Measurements from ENCODE around the gene INPP5D. TPM values are rescaled to one million over a fixed set of nuclear protein-coding genes. Genes with fewer than 3 reads are reported as not detected.

The INPP5D gene
- total and polyA plus RNA-seq, 4 experiments from 2014 or later = 29.6 to 127 (median 121) TPM

GRCh38 chr2:233131936-233132720 is 72.0 kb downstream of the INPP5D start:
- Histone ChIP-seq H3K4me1 (ENCODE audit: insufficient read depth, low read length) (peaks cover 12% of the 10 kb centered on the region), H3K27ac (ENCODE audit: low read depth, low read length) (no peak overlapping the region), H3K36me3 (ENCODE audit: insufficient read depth, low read length) (peaks cover 62% of the 10 kb centered on the region), H3K9me3 (ENCODE audit: control insufficient read depth in 1 of 2, low read length in 2 of 2) (no peaks in the 10 kb centered on the region), H3K4me3 (ENCODE audit: low read length in 2 of 2) (no peak overlapping the region), H3K27me3 (ENCODE audit: insufficient read depth, low read length) (no peaks in the 10 kb centered on the region)
- intact Hi-C loops (cut with micrococcal nuclease) = no loop called here
- no peaks in the 10 kb centered on the region for H3K27me3 Mint-ChIP-seq
- H3K27ac Mint-ChIP-seq = peak overlapping the region in 4 of 7 donors; percentile 30 to 85 (median 68)
- no peak for DNase-seq
- peak overlapping the region in 1 of 8 donors; percentile 10 for H3K4me3 Mint-ChIP-seq
- peaks cover 10 to 45% (median 23%) of the 10 kb centered on the region in 4 donors for H3K4me1 Mint-ChIP-seq
- ChIA-PET CTCF (ENCODE audit: partially characterized antibody) (interaction anchor here (0.6 to 2.8 kb wide), 3 partner anchors 17 to 78 kb away, joined by 3 to 13 read pairs (median 4); no protein-coding TSS in a partner anchor), POLR2A (ENCODE audit: partially characterized antibody) (interaction anchor here (1.0 to 1.4 kb wide), 3 partner anchors 11 to 72 kb away, joined by 3 to 6 read pairs (median 3); partner anchors contain the start of gene INPP5D)
- H3K9me3 Mint-ChIP-seq = peaks cover 0 to 8% (median 2%) of the 10 kb centered on the region in 8 donors
- H3K36me3 Mint-ChIP-seq = peaks cover 62 to 83% of the 10 kb centered on the region in 2 donors

GRCh38 chr2:233133239-233133638 is 73.1 kb downstream of the INPP5D start:
- POLR2A ChIA-PET (ENCODE audit: partially characterized antibody) = interaction anchor here (1.0 to 1.4 kb wide), 2 partner anchors 10 to 73 kb away, joined by 3 read pairs; partner anchors contain the start of gene INPP5D
- Mint-ChIP-seq H3K36me3 (peaks cover 58 to 73% of the 10 kb centered on the region in 2 donors), H3K27me3 (no peaks in the 10 kb centered on the region), H3K4me3 (peak overlapping the region in 1 of 8 donors; percentile 43), H3K9me3 (peaks cover 0 to 8% (median 2%) of the 10 kb centered on the region in 8 donors), H3K27ac (peak overlapping the region in 6 of 7 donors; percentile 6 to 85 (median 77)), H3K4me1 (peaks cover 10 to 45% (median 22%) of the 10 kb centered on the region in 4 donors)
- H3K4me3 ChIP-seq (ENCODE audit: low read length in 2 of 2) = no peak overlapping the region
- no peaks in the 10 kb centered on the region for H3K27me3 ChIP-seq (ENCODE audit: insufficient read depth, low read length)
- H3K36me3 ChIP-seq (ENCODE audit: insufficient read depth, low read length) = peaks cover 58% of the 10 kb centered on the region
- no peak for DNase-seq
- no peaks in the 10 kb centered on the region for H3K9me3 ChIP-seq (ENCODE audit: control insufficient read depth in 1 of 2, low read length in 2 of 2)
- H3K4me1 ChIP-seq (ENCODE audit: insufficient read depth, low read length) = peaks cover 12% of the 10 kb centered on the region
- no peak overlapping the region for H3K27ac ChIP-seq (ENCODE audit: low read depth, low read length)
- CTCF ChIA-PET (ENCODE audit: partially characterized antibody) = interaction anchor here (1.2 to 1.7 kb wide), 2 partner anchors 26 to 79 kb away, joined by 3 to 4 read pairs; no protein-coding TSS in a partner anchor
- intact Hi-C loops (cut with micrococcal nuclease) = no loop called here

- Mint-ChIP-seq H3K4me3 (no peak overlapping the region), H3K4me1 (peaks cover 13 to 32% (median 21%) of the 10 kb centered on the region in 4 donors), H3K27ac (peak overlapping the region in 2 of 7 donors; percentile 10 to 71), H3K27me3 (no peaks in the 10 kb centered on the region), H3K36me3 (peaks cover 62 to 74% of the 10 kb centered on the region in 2 donors), H3K9me3 (peaks cover 0 to 8% (median 2%) of the 10 kb centered on the region in 8 donors)
- DNase-seq = no peak
- H3K36me3 ChIP-seq (ENCODE audit: insufficient read depth, low read length) = peaks cover 58% of the 10 kb centered on the region
- ChIA-PET POLR2A (ENCODE audit: partially characterized antibody) (interaction anchor here (1.0 to 1.9 kb wide), 2 partner anchors 35 to 74 kb away, joined by 5 to 14 read pairs; partner anchors contain the start of gene INPP5D), CTCF (ENCODE audit: partially characterized antibody) (interaction anchor here (1.0 to 1.5 kb wide), 3 partner anchors 75 to 117 kb away, joined by 3 to 6 read pairs (median 4); partner anchors contain the start of genes ATG16L1 and INPP5D)
- intact Hi-C loops (cut with micrococcal nuclease) = no loop called here
- H3K9me3 ChIP-seq (ENCODE audit: control insufficient read depth in 1 of 2, low read length in 2 of 2) = no peaks in the 10 kb centered on the region
- no peak overlapping the region for H3K27ac ChIP-seq (ENCODE audit: low read depth, low read length)
- H3K4me3 ChIP-seq (ENCODE audit: low read length in 2 of 2) = no peak overlapping the region
- no peaks in the 10 kb centered on the region for H3K27me3 ChIP-seq (ENCODE audit: insufficient read depth, low read length)
- no peaks in the 10 kb centered on the region for H3K4me1 ChIP-seq (ENCODE audit: insufficient read depth, low read length)
These were observed 75.3 kb downstream of the INPP5D start for GRCh38 chr2:233135421-233135820.

GRCh38 chr2:233137040-233137439 is 76.9 kb downstream of the INPP5D start:
- no peaks in the 10 kb centered on the region for H3K27me3 Mint-ChIP-seq

GRCh38 chr2:233140077-233140585 is 80.0 kb downstream of the INPP5D start:
- Histone ChIP-seq H3K4me1 (ENCODE audit: insufficient read depth, low read length) (peaks cover 25% of the 10 kb centered on the region), H3K4me3 (ENCODE audit: low read length in 2 of 2) (no peak overlapping the region), H3K36me3 (ENCODE audit: insufficient read depth, low read length) (peaks cover 41% of the 10 kb centered on the region), H3K27me3 (ENCODE audit: insufficient read depth, low read length) (no peaks in the 10 kb centered on the region), H3K27ac (ENCODE audit: low read depth, low read length) (no peak overlapping the region), H3K9me3 (ENCODE audit: control insufficient read depth in 1 of 2, low read length in 2 of 2) (no peaks in the 10 kb centered on the region)
- intact Hi-C loops (cut with micrococcal nuclease) = loop anchor here (5.0 kb wide), 1 partner anchor 78 kb away; the partner anchor contains the start of gene INPP5D
- peaks cover 58 to 81% of the 10 kb centered on the region in 2 donors for H3K36me3 Mint-ChIP-seq
- ChIA-PET CTCF (ENCODE audit: partially characterized antibody) (no interaction called here), POLR2A (ENCODE audit: partially characterized antibody) (no interaction called here)
- no peak for DNase-seq
- H3K27ac Mint-ChIP-seq = peak overlapping the region in 3 of 7 donors; percentile 13 to 68 (median 47)
- no peaks in the 10 kb centered on the region for H3K27me3 Mint-ChIP-seq
- peaks cover 0 to 2% (median 0%) of the 10 kb centered on the region in 8 donors for H3K9me3 Mint-ChIP-seq
- peak overlapping the region in 1 of 8 donors; percentile 36 for H3K4me3 Mint-ChIP-seq
- peaks cover 33 to 46% (median 43%) of the 10 kb centered on the region in 4 donors for H3K4me1 Mint-ChIP-seq

More at GRCh38 chr2:233137040-233137439, 76.9 kb downstream of the INPP5D start:
- H3K9me3 ChIP-seq (ENCODE audit: control insufficient read depth in 1 of 2, low read length in 2 of 2) = no peaks in the 10 kb centered on the region
- Mint-ChIP-seq H3K27ac (no peak overlapping the region), H3K36me3 (peaks cover 59 to 79% of the 10 kb centered on the region in 2 donors), H3K4me1 (peaks cover 21 to 44% (median 29%) of the 10 kb centered on the region in 4 donors), H3K4me3 (no peak overlapping the region), H3K9me3 (peaks cover 0 to 8% (median 2%) of the 10 kb centered on the region in 8 donors)
- peaks cover 14% of the 10 kb centered on the region for H3K4me1 ChIP-seq (ENCODE audit: insufficient read depth, low read length)
- H3K4me3 ChIP-seq (ENCODE audit: low read length in 2 of 2) = no peak overlapping the region
- H3K36me3 ChIP-seq (ENCODE audit: insufficient read depth, low read length) = peaks cover 54% of the 10 kb centered on the region
- POLR2A ChIA-PET (ENCODE audit: partially characterized antibody) = interaction anchor here (0.9 kb wide), 1 partner anchor 54 kb away, joined by 3 read pairs; no protein-coding TSS in a partner anchor
- no peak overlapping the region for H3K27ac ChIP-seq (ENCODE audit: low read depth, low read length)
- intact Hi-C loops (cut with micrococcal nuclease) = no loop called here
- CTCF ChIA-PET (ENCODE audit: partially characterized antibody) = interaction anchor here (1.2 kb wide), 1 partner anchor 83 kb away, joined by 3 read pairs; no protein-coding TSS in a partner anchor
- no peak for DNase-seq
- no peaks in the 10 kb centered on the region for H3K27me3 ChIP-seq (ENCODE audit: insufficient read depth, low read length)

- Histone ChIP-seq H3K4me1 (ENCODE audit: insufficient read depth, low read length) (peaks cover 25% of the 10 kb centered on the region), H3K4me3 (ENCODE audit: low read length in 2 of 2) (no peak overlapping the region), H3K27ac (ENCODE audit: low read depth, low read length) (no peak overlapping the region), H3K36me3 (ENCODE audit: insufficient read depth, low read length) (peaks cover 48% of the 10 kb centered on the region), H3K9me3 (ENCODE audit: control insufficient read depth in 1 of 2, low read length in 2 of 2) (no peaks in the 10 kb centered on the region), H3K27me3 (ENCODE audit: insufficient read depth, low read length) (no peaks in the 10 kb centered on the region)
- intact Hi-C loops (cut with micrococcal nuclease) = loop anchor here (5.0 kb wide), 1 partner anchor 79 kb away; the partner anchor contains the start of gene INPP5D
- H3K4me1 Mint-ChIP-seq = peaks cover 35 to 46% (median 45%) of the 10 kb centered on the region in 4 donors
- no peak for DNase-seq
- no peaks in the 10 kb centered on the region for H3K27me3 Mint-ChIP-seq
- peaks cover 59 to 82% of the 10 kb centered on the region in 2 donors for H3K36me3 Mint-ChIP-seq
- no peaks in the 10 kb centered on the region for H3K9me3 Mint-ChIP-seq
- POLR2A ChIA-PET (ENCODE audit: partially characterized antibody) = no interaction called here
- peak overlapping the region in 5 of 7 donors; percentile 55 to 90 (median 63) for H3K27ac Mint-ChIP-seq
- H3K4me3 Mint-ChIP-seq = peak overlapping the region in 2 of 8 donors; percentile 20 to 61
- CTCF ChIA-PET (ENCODE audit: partially characterized antibody) = no interaction called here
These were observed 80.8 kb downstream of the INPP5D start for GRCh38 chr2:233140978-233141377.
